ENCODE measurements around the gene LENEP. TPM values are rescaled to one million over a fixed set of nuclear protein-coding genes. Genes with fewer than 3 reads are reported as not detected.

Gene LENEP
- total RNA-seq, 1 donor from 2014 or later: not detected

GRCh38 chr1:155007251-155007828 lies 14.0 kb downstream of the LENEP start:
- H3K27me3 Mint-ChIP-seq (ENCODE audit: insufficient read depth, low read depth): peaks cover 5% of the 10 kb centered on the region
- H3K27ac Mint-ChIP-seq: no peak overlapping the region
- Histone ChIP-seq H3F3A (ENCODE audit: low read depth) (peaks cover 19% of the 10 kb centered on the region), H3K9ac (no peak overlapping the region), H3K36me3 (no peaks in the 10 kb centered on the region), H3K4me2 (no peak overlapping the region), H3K27me3 (no peaks in the 10 kb centered on the region), H4K20me1 (ENCODE audit: low read depth) (no peaks in the 10 kb centered on the region), H3K27ac (no peak overlapping the region), H2AFZ (replicated peaks) (no peak overlapping the region), H3K4me3 (no peak overlapping the region), H3K9me3 (ENCODE audit: low read depth) (no peaks in the 10 kb centered on the region), H3K79me2 (ENCODE audit: low read depth) (peaks cover 42% of the 10 kb centered on the region), H3K4me1 (peaks cover 42% of the 10 kb centered on the region)
- no peak for DNase-seq (ENCODE audit: low spot score)
- H3K4me3 Mint-ChIP-seq: no peak overlapping the region
- H3K9me3 Mint-ChIP-seq: peaks cover 2% of the 10 kb centered on the region
- H3K4me1 Mint-ChIP-seq: peaks cover 23% of the 10 kb centered on the region
- TF ChIP-seq CTCF (IDR thresholded peaks at IDR 0.05) (no peak), EZH2 (IDR thresholded peaks at IDR 0.05) (no peak), EZH2phosphoT487 (IDR thresholded peaks at IDR 0.05) (no peak)
- no peaks in the 10 kb centered on the region for H3K36me3 Mint-ChIP-seq

GRCh38 chr1:155008015-155008941 lies 14.9 kb downstream of the LENEP start:
- H3K4me3 Mint-ChIP-seq: no peak overlapping the region

GRCh38 chr1:155009221-155009711 lies 15.9 kb downstream of the LENEP start:
- H3K27me3 Mint-ChIP-seq (ENCODE audit: insufficient read depth, low read depth): peaks cover 2% of the 10 kb centered on the region
- peaks cover 37% of the 10 kb centered on the region for H3K79me2 ChIP-seq (ENCODE audit: low read depth)
- no peak for DNase-seq (ENCODE audit: low spot score)
- H3K9ac ChIP-seq: no peak overlapping the region
- no peaks in the 10 kb centered on the region for H3K9me3 ChIP-seq (ENCODE audit: low read depth)
- peaks cover 2% of the 10 kb centered on the region for H3K9me3 Mint-ChIP-seq
- H3K36me3 Mint-ChIP-seq: no peaks in the 10 kb centered on the region
- H4K20me1 ChIP-seq (ENCODE audit: low read depth): no peaks in the 10 kb centered on the region
- peaks cover 25% of the 10 kb centered on the region for H3K4me1 Mint-ChIP-seq
- H3F3A ChIP-seq (ENCODE audit: low read depth): peaks cover 21% of the 10 kb centered on the region
- no peak overlapping the region for H2AFZ ChIP-seq (replicated peaks)
- no peaks in the 10 kb centered on the region for H3K36me3 ChIP-seq
- no peak overlapping the region for H3K4me3 Mint-ChIP-seq
- H3K27ac ChIP-seq: no peak overlapping the region
- H3K4me2 ChIP-seq: peak overlapping the region; percentile 65
- no peak for TF ChIP-seq EZH2 (IDR thresholded peaks at IDR 0.05)
- H3K4me3 ChIP-seq: no peak overlapping the region
- peaks cover 40% of the 10 kb centered on the region for H3K4me1 ChIP-seq
- no peak overlapping the region for H3K27ac Mint-ChIP-seq
- no peaks in the 10 kb centered on the region for H3K27me3 ChIP-seq

More at GRCh38 chr1:155008015-155008941, 14.9 kb downstream of the LENEP start:
- Histone ChIP-seq H3K4me1 (peaks cover 47% of the 10 kb centered on the region), H3K4me3 (no peak overlapping the region), H3K9me3 (ENCODE audit: low read depth) (no peaks in the 10 kb centered on the region), H3K4me2 (peak overlapping the region; percentile 65), H3K9ac (no peak overlapping the region), H3K27me3 (no peaks in the 10 kb centered on the region), H3K79me2 (ENCODE audit: low read depth) (peaks cover 45% of the 10 kb centered on the region), H3K36me3 (no peaks in the 10 kb centered on the region), H4K20me1 (ENCODE audit: low read depth) (no peaks in the 10 kb centered on the region), H3K27ac (no peak overlapping the region), H3F3A (ENCODE audit: low read depth) (peaks cover 22% of the 10 kb centered on the region), H2AFZ (replicated peaks) (no peak overlapping the region)
- Mint-ChIP-seq H3K27ac (no peak overlapping the region), H3K27me3 (ENCODE audit: insufficient read depth, low read depth) (peaks cover 2% of the 10 kb centered on the region), H3K4me1 (peaks cover 32% of the 10 kb centered on the region), H3K9me3 (peaks cover 2% of the 10 kb centered on the region), H3K36me3 (no peaks in the 10 kb centered on the region)
- no peak for DNase-seq (ENCODE audit: low spot score)
- TF ChIP-seq EZH2phosphoT487 (IDR thresholded peaks at IDR 0.05): no peak
- no peak for TF ChIP-seq CTCF (IDR thresholded peaks at IDR 0.05)
- no peak for TF ChIP-seq EZH2 (IDR thresholded peaks at IDR 0.05)

All from neural progenitor cell (in vitro differentiated cells).